AG08395 (cell line): ENCODE measurements around the gene FMNL2.
A peak's percentile ranks its signal among the peaks of the same experiment; 100 is the strongest.
"Not testable (repeated sequence)": the region's sequence is repeated elsewhere in the genome, so short reads cannot be mapped to it uniquely, and the experiment has no call there.

Experiments used
- DNase-seq: peaks from one replicate; pipeline ENCODE4 v3.0.0; 2012; ENCODE audit warnings: mixed read lengths, low spot score

The FMNL2 gene

GRCh38 chr2:152335016-152335725 is at the start of gene FMNL2:
Gene FMNL2, plus strand, starts transcription at chr2:152335174.
- DNase-seq, result peak; percentile 80

- no peak for DNase-seq
These were observed 42.0 kb upstream of the FMNL2 start for GRCh38 chr2:152292991-152293390.

- DNase-seq, result no peak
These were observed 37.3 kb upstream of the FMNL2 start for GRCh38 chr2:152297715-152298114.

DNA sequence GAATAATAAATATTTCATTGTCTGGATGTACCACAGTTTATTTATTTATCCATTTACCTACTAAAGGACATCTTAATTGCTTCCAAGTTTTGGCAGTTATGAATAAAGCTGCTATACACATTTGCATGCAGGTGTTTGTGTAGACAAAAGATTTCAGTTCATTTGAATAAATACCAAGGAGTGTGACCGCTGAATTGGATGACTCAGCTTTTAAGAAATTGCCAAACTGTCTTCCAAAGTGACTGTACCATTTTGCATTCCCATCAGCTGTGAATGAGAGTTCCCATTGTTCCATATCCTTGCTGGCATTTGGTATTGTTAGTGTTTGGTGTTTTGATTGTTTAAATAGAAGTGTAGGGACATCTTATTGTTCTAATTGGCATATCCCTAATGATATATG is 36.2 kb upstream of the FMNL2 start:
- no peak for DNase-seq

- DNase-seq, result no peak
These were observed 33.8 kb upstream of the FMNL2 start for GRCh38 chr2:152301131-152301530.

GRCh38 chr2:152303951-152304350 is 31.0 kb upstream of the FMNL2 start:
- no peak for DNase-seq

GRCh38 chr2:152304836-152305235 is 30.1 kb upstream of the FMNL2 start:
- DNase-seq, result peak; percentile 37

GRCh38 chr2:152307863-152308262 is 27.1 kb upstream of the FMNL2 start:
- no peak for DNase-seq

GRCh38 chr2:152309352-152310214 is 25.4 kb upstream of the FMNL2 start:
- no peak for DNase-seq

- DNase-seq, result no peak
These were observed 15.0 kb upstream of the FMNL2 start for GRCh38 chr2:152319822-152320570.

DNA sequence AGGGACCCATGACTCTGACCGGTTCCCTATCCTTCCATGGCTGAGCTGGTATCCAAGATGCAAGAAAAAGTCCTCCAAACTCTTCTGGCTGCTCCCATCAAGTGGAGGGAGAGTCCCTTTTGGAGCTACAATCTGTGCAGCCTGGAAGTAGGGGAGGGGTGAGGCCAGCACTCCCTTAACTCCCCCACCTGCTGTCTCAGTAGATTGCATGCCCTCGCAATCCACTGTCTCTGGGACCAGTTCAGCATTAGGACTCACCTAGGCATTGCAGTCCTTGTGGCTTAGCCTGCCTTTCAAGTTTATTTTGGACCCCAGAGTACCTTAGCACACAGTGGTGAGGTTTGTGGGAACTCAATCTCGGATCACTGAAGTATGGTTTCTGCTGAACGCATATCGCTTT is 14.2 kb upstream of the FMNL2 start:
- no peak for DNase-seq

DNA sequence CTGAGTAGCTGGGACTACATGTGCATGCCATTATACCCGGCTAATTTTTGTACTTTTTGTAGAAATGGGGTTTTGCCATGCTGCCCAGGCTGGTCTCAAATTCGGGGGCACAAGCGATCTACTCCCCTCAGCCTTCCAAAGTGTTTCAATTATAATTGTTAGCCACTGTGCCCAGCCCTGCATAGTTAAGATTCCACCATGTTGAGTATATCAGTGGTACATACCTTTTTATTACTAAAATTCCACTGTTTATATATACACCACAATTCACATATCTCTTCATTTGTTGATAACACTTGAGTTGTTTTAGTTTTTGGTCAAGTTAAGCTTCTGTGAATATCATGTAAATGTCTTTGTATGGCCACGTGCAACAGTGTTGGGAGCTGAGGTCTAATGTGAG is 12.8 kb upstream of the FMNL2 start:
- no peak for DNase-seq

- not testable (repeated sequence) for DNase-seq
These were observed 9.8 kb upstream of the FMNL2 start for GRCh38 chr2:152325126-152325525.

DNA sequence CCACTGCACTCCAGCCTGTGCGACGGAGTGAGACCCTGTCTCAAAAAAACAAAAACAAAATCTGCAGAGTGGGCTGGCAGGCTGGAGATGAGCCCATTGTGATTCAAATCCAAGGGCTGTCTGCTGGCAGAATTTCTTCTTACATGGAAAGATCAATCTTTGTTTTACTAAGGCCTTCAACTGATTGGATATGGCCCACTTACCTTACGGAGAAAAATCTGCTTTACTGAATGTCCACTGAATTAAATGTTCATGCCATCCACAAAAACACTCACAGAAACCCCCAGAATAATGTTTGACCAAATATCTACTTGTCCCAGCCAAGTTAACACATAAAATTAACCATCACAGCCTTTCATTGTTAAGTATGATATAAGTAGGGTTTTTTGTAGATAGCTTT is 8.3 kb upstream of the FMNL2 start:
- no peak for DNase-seq

DNA sequence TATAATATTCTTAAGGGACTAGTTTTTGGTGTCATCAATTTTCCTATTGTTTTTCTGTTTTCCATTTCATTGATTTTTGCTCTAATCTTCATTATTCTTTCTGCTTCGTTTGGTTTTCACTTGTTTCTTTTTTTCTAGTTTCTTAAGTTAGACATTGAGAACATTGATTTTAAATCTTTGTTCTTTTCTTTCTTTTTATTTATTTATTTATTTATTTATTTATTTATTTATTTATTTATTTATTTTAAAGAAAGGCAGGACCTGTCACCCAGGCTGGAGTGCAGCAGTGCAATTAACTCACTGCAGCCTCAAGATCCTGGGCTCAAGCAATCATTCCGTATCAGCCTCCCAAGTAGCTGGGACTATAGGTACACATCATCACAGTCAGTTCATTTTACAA is 7.0 kb upstream of the FMNL2 start:
- DNase-seq, result no peak

GRCh38 chr2:152330235-152330866 is 4.6 kb upstream of the FMNL2 start:
- DNase-seq, result no peak

GRCh38 chr2:152334701-152335015 is 316 bp upstream of the FMNL2 start:
- no peak for DNase-seq

DNA sequence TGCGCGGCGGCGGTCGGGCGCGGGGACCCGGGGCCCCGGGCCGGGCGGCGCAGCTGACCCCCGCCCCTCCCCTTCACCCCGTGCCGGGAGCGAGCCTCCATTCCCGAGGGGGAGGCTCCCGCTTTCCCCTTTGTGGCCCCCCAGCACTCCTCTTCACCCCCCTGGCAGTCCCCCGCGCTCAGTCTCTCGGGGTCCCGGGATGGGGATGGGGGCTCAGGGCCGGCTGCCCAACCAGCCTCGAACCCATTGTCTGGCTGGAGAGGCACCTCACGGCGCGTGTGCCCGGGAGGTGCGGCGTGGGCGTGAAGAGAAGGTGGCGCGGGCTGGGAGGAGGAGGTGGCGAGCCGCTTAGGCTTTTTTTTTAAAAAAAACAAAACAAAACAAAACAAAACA is 748 bp downstream of the FMNL2 start:
- no peak for DNase-seq

GRCh38 chr2:152336119-152336853 is 1.3 kb downstream of the FMNL2 start:
- peak; percentile 30 for DNase-seq

- peak; percentile 25 for DNase-seq
These were observed 2.0 kb downstream of the FMNL2 start for GRCh38 chr2:152336854-152337510.

GRCh38 chr2:152337511-152337903 is 2.5 kb downstream of the FMNL2 start:
- DNase-seq, result no peak
